ENCODE data around the gene MPND. TPM values are rescaled to one million over a fixed set of nuclear protein-coding genes. Genes with fewer than 3 reads are reported as not detected.

Gene MPND
- total RNA-seq, 1 experiment from 2014 or later = 37.0 TPM

DNA sequence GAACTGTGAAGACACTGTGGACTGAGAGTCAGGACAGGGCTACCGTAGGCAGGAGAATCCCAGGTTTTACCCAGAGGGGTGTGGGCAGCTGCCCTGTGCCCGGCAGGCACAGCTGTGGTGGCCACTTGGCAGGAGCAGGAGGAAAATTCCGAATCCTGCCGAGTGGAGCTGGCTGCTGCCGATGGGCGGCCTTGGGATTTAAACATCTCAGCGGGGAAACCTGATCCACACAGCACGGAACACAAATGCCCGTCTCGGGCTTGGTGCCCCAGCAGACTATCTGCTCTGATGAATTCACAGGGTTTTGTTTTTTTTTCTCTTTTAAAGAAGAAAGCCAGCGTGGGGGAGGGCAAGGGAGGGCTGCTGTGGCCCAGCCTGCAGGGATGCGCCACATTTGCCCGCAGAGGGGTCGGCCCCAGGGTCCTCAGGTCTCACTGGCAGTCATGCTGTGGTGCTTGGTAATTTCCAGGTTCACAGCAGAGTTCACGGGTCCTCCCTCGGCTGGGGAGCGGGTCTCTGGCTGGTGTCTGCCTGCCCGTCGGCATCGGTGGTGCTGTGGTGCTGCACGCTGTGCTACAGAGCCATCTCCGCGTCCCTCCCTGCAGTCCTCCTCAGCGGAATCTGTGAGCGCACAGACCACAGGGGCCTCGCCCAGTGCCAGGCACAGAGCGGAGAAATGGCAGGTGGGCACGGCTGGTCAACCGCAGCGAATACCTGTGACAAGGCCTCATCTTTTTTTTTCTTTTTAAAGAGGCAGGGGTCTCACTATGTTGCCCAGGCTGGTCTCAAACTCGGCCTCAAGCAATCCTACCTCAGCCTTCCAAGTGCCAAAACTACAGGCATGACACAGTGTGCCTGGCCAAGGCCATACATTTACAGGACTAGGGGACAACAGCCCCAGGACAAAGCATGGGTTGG is 28.1 kb downstream of the MPND start:
- H2BK20ac ChIP-seq (ENCODE audit: low read depth, low read length, poor library complexity, severe bottlenecking) = no peak overlapping the region
- no peak overlapping the region for H4K8ac ChIP-seq (replicated peaks; ENCODE audit: insufficient read length, low read depth, low read length)
- peaks cover 4% of the 10 kb centered on the region for H3K79me1 ChIP-seq (ENCODE audit: insufficient read depth, low read depth, low read length, poor library complexity, severe bottlenecking)
- no peaks in the 10 kb centered on the region for H3K27me3 ChIP-seq (ENCODE audit: insufficient read depth, low read length)
- H2AK5ac ChIP-seq (ENCODE audit: insufficient read length, low read length) = no peak overlapping the region
- Mint-ChIP-seq H3K4me1 (peaks cover 28 to 40% of the 10 kb centered on the region in 2 experiments), H3K4me3 (no peak overlapping the region), H3K36me3 (ENCODE audit: insufficient read depth in 1 of 3, low read depth in 3 of 3) (peaks cover 3 to 8% (median 4%) of the 10 kb centered on the region in 3 experiments; a peak in 4 of 7 replicates), H3K27me3 (ENCODE audit: low read depth) (peaks cover 5% of the 10 kb centered on the region; the same call in 1 of the 2 replicates), H3K9me3 (no peaks in the 10 kb centered on the region), H3K27ac (peak overlapping the region in 2 of 3 experiments; percentile 20 to 39; a peak in 1 of 7 replicates)
- no peak overlapping the region for H2BK12ac ChIP-seq (ENCODE audit: insufficient read length, low read depth, low read length)
- H2BK15ac ChIP-seq (ENCODE audit: low read depth, low read length) = no peak overlapping the region
- no peak overlapping the region for H4K5ac ChIP-seq (ENCODE audit: insufficient read length, low read depth, low read length)
- H3K23me2 ChIP-seq (ENCODE audit: insufficient read length, low read depth, low read length, poor library complexity, severe bottlenecking) = no peaks in the 10 kb centered on the region
- no peak overlapping the region for H3K14ac ChIP-seq (ENCODE audit: insufficient read depth, low read length)
- H2AFZ ChIP-seq (ENCODE audit: low read length) = no peak overlapping the region
- H2BK5ac ChIP-seq (ENCODE audit: insufficient read length, low read length) = no peak overlapping the region
- peaks cover 6% of the 10 kb centered on the region; the same call in 1 of the 2 replicates for H3K4me1 ChIP-seq (ENCODE audit: insufficient read depth, low read length)
- no peak overlapping the region for H3K18ac ChIP-seq (ENCODE audit: insufficient read length, low read depth, low read length)
- H3K4ac ChIP-seq (ENCODE audit: low read depth, low read length) = no peak overlapping the region
- H3K56ac ChIP-seq (ENCODE audit: insufficient read length, low read depth, low read length) = no peak overlapping the region
- H3K79me2 ChIP-seq (ENCODE audit: insufficient read depth, low read length) = no peaks in the 10 kb centered on the region; the same call in 1 of the 2 replicates
- no peak for DNase-seq
- no peak overlapping the region for H3K9ac ChIP-seq (ENCODE audit: extremely low read depth, insufficient read length, low read length)
- H3K9me3 ChIP-seq (ENCODE audit: control insufficient read depth, low read depth, low read length) = no peaks in the 10 kb centered on the region
- no peak for TF ChIP-seq CTCF (conservative IDR thresholded peaks at IDR 0.05)
- no peak overlapping the region for H3T11ph ChIP-seq (ENCODE audit: low read length)
- WGBS (ENCODE audit: extremely low coverage, insufficient read length, low lambda C conversion rate) = no CpG with 5 or more reads among the region's 31 CpGs
- no peak overlapping the region for H3K23ac ChIP-seq (ENCODE audit: insufficient read length, low read depth, low read length)
- no peaks in the 10 kb centered on the region for H4K20me1 ChIP-seq (ENCODE audit: control insufficient read depth, insufficient read depth, insufficient read length)
- no peak overlapping the region for H3K4me2 ChIP-seq (ENCODE audit: insufficient read depth, insufficient read length, low read length)
- no peak overlapping the region for H2BK120ac ChIP-seq (ENCODE audit: low read depth, low read length, poor library complexity, severe bottlenecking)
- no peak overlapping the region for H3K27ac ChIP-seq (ENCODE audit: insufficient read length, low read depth, low read length)
- H4K91ac ChIP-seq (ENCODE audit: insufficient read length, low read depth, low read length) = no peak overlapping the region

Data from H9 (cell line).